Measurements from ENCODE around the gene SHF. TPM values are rescaled to one million over a fixed set of nuclear protein-coding genes. Genes with fewer than 3 reads are reported as not detected.

The SHF gene
- total and polyA plus RNA-seq, 2 donors (not counting 1 experiment from before 2014, with no cell fraction given): 1.6 to 15.4 TPM

DNA sequence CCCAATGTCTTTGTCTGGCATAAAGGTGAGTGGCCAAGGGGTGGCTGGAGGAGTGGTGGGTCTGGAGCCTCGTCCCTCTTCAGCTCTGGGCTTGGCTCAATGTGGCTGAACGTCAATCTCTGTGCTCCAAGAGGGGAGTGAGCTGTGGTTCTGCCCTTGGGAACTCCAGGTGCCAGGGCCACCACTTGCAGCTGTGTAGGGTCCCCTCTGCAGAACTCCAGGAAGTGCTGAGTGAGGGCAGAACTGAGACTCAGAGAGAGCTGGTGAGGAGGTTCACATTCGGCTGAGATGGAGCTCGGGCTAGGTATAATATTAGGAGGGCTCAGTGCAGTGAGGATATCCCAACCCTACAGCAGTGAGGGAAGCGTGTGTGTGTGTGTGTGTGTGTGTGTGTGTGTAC lies 46.4 kb downstream of the SHF start:
- no peak overlapping the region for H3K9ac ChIP-seq (ENCODE audit: low read length)
- no peak overlapping the region for H3K27ac ChIP-seq (ENCODE audit: low read length in 2 of 2)
- Mint-ChIP-seq H3K27ac (no peak overlapping the region), H3K27me3 (peaks cover 12% of the 10 kb centered on the region), H3K9me3 (ENCODE audit: insufficient read depth) (no peaks in the 10 kb centered on the region), H3K4me3 (no peak overlapping the region), H3K4me1 (peaks cover 2% of the 10 kb centered on the region)
- H3K9me3 ChIP-seq (ENCODE audit: control extremely low read depth in 1 of 3, control insufficient read depth in 2 of 3, insufficient read depth in 1 of 3, low read length in 2 of 3): no peaks in the 10 kb centered on the region
- WGBS (ENCODE audit: insufficient coverage): 66% methylated on average over 4 of the region's 5 CpGs
- H2AFZ ChIP-seq (ENCODE audit: insufficient read depth, low read depth, low read length, poor library complexity, severe bottlenecking): no peak overlapping the region
- H3K4me1 ChIP-seq (ENCODE audit: control insufficient read depth in 2 of 2, insufficient read depth in 2 of 2, low read length in 2 of 2): peaks cover 1 to 3% of the 10 kb centered on the region in 2 donors
- ChIA-PET CTCF (interaction anchor here (1.4 to 2.6 kb wide), 3 partner anchors 15 to 173 kb away, joined by 3 to 9 read pairs (median 5); no protein-coding TSS in a partner anchor), POLR2A (no interaction called here)
- H3K4me2 ChIP-seq (replicated peaks; ENCODE audit: low read depth, low read length, poor library complexity, severe bottlenecking): no peak overlapping the region
- H3K4me3 ChIP-seq (ENCODE audit: control extremely low read depth in 1 of 5, extremely low read depth in 1 of 5, insufficient read depth in 1 of 5, low read depth in 2 of 5, low read length in 4 of 5): no peak overlapping the region
- DNase-seq (no peak), ATAC-seq (ENCODE audit: low read depth) (no peak)
- peaks cover 0 to 13% (median 6%) of the 10 kb centered on the region in 4 experiments for H3K27me3 ChIP-seq (replicated peaks in 1 of 4; ENCODE audit: control extremely low read depth in 1 of 4, control insufficient read depth in 3 of 4, insufficient read depth in 4 of 4, low read length in 3 of 4)
- no peaks in the 10 kb centered on the region for H3K36me3 ChIP-seq (replicated peaks in 1 of 2; ENCODE audit: control extremely low read depth in 1 of 2, control insufficient read depth in 1 of 2, extremely low read depth in 1 of 2, insufficient read depth in 2 of 2, low read length in 1 of 2)
- intact Hi-C loops (cut with micrococcal nuclease): no loop called here
- TF ChIP-seq EZH2 (IDR thresholded peaks at IDR 0.05; ENCODE audit: borderline replicate concordance, insufficient read depth, low read depth, low read length, poor library complexity, severe bottlenecking) (no peak), CTCF (IDR thresholded peaks at IDR 0.05) (no peak)
- no peaks in the 10 kb centered on the region for H4K20me1 ChIP-seq (ENCODE audit: control insufficient read depth, insufficient read depth, low read length, poor library complexity, severe bottlenecking)
- no peaks in the 10 kb centered on the region for H3K79me2 ChIP-seq (ENCODE audit: control insufficient read depth, insufficient read depth, low read length)

DNA sequence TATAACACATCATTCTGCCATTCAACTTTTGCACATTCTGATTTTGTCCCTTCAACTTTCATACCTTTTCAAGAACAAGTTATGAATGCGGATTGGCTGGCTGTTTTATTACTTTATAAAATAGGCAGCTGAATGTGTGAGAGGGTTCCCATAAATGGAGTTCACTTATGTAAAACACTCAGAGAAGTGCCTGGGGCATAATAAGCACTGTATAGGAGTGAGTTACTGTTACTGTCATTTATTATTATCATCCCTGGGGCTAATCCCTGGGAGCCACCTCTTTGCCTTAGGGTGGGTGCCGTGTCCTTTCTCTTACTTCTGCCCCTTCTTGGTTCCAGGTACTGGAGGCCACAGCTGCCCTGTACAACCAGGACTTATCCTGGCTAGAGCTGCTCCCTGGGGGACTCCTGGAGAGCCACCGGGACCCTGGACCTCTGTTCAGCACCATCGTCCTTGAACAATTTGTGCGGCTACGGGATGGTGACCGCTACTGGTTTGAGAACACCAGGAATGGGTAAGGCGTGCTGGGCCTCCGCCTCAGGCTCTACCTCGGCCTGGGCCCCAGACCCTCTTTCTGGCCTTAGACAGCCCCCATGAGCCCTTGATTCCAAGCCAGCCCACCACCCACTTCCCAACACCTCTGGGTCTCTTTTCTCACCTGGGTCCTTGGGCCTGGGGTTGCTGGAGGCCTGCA lies 47.1 kb downstream of the SHF start:
- Histone ChIP-seq H3K36me3 (replicated peaks in 1 of 2; ENCODE audit: control extremely low read depth in 1 of 2, control insufficient read depth in 1 of 2, extremely low read depth in 1 of 2, insufficient read depth in 2 of 2, low read length in 1 of 2) (no peaks in the 10 kb centered on the region), H3K27ac (ENCODE audit: low read length in 2 of 2) (no peak overlapping the region), H3K4me3 (ENCODE audit: control extremely low read depth in 1 of 5, extremely low read depth in 1 of 5, insufficient read depth in 1 of 5, low read depth in 2 of 5, low read length in 4 of 5) (no peak overlapping the region), H3K79me2 (ENCODE audit: control insufficient read depth, insufficient read depth, low read length) (no peaks in the 10 kb centered on the region), H4K20me1 (ENCODE audit: control insufficient read depth, insufficient read depth, low read length, poor library complexity, severe bottlenecking) (no peaks in the 10 kb centered on the region), H3K9me3 (ENCODE audit: control extremely low read depth in 1 of 3, control insufficient read depth in 2 of 3, insufficient read depth in 1 of 3, low read length in 2 of 3) (no peaks in the 10 kb centered on the region), H3K4me2 (replicated peaks; ENCODE audit: low read depth, low read length, poor library complexity, severe bottlenecking) (no peak overlapping the region), H3K4me1 (ENCODE audit: control insufficient read depth in 2 of 2, insufficient read depth in 2 of 2, low read length in 2 of 2) (peaks cover 6 to 7% of the 10 kb centered on the region in 2 donors), H2AFZ (ENCODE audit: insufficient read depth, low read depth, low read length, poor library complexity, severe bottlenecking) (no peak overlapping the region), H3K27me3 (replicated peaks in 1 of 4; ENCODE audit: control extremely low read depth in 1 of 4, control insufficient read depth in 3 of 4, insufficient read depth in 4 of 4, low read length in 3 of 4) (peaks cover 0 to 19% (median 9%) of the 10 kb centered on the region in 4 experiments), H3K9ac (ENCODE audit: low read length) (no peak overlapping the region)
- peaks cover 5% of the 10 kb centered on the region for H3K4me1 Mint-ChIP-seq
- H3K4me3 Mint-ChIP-seq: no peak overlapping the region
- no peak for TF ChIP-seq EZH2 (IDR thresholded peaks at IDR 0.05; ENCODE audit: borderline replicate concordance, insufficient read depth, low read depth, low read length, poor library complexity, severe bottlenecking)
- no peak for TF ChIP-seq CTCF (IDR thresholded peaks at IDR 0.05)
- H3K27me3 Mint-ChIP-seq: peaks cover 16% of the 10 kb centered on the region
- DNase-seq: no peak
- POLR2A ChIA-PET: no interaction called here
- no peak overlapping the region for H3K27ac Mint-ChIP-seq
- 95% methylated on average over 9 of the region's 10 CpGs for WGBS (ENCODE audit: insufficient coverage)
- H3K9me3 Mint-ChIP-seq (ENCODE audit: insufficient read depth): no peaks in the 10 kb centered on the region
- CTCF ChIA-PET: interaction anchor here (1.4 to 2.6 kb wide), 2 partner anchors 14 to 172 kb away, joined by 3 to 9 read pairs; no protein-coding TSS in a partner anchor
- no peak for ATAC-seq (ENCODE audit: low read depth)
- intact Hi-C loops (cut with micrococcal nuclease): no loop called here

Data from B cell (primary cell).